ENCODE measurements around the gene ASMTL. TPM values are rescaled to one million over a fixed set of nuclear protein-coding genes. Genes with fewer than 3 reads are reported as not detected.

The ASMTL gene
- total and polyA plus RNA-seq, 2 of the 13 experiments (the other 11 are each of a cell fraction or from before 2014, with no cell fraction given), result 5.6 to 16.3 TPM

GRCh38 chrX:1453395-1453783, 680 bp upstream of the ASMTL start (continued):
- TF ChIP-seq SRSF4 (IDR thresholded peaks at IDR 0.05; ENCODE audit: low read depth, low read length, poor library complexity, severe bottlenecking) (no peak), HBP1 (CRISPR knock-in tag; IDR thresholded peaks at IDR 0.05; ENCODE audit: low read depth) (no peak), U2AF1 (optimal IDR thresholded peaks at IDR 0.05; ENCODE audit: low read depth, low read length) (no peak), POLR2AphosphoS5 (IDR thresholded peaks at IDR 0.05; ENCODE audit: low read depth, low read length) (peak; percentile 53; the same call in 1 of the 2 replicates), KLF12 (CRISPR knock-in tag; IDR thresholded peaks at IDR 0.05; ENCODE audit: borderline replicate concordance) (no peak), ZNF569 (CRISPR knock-in tag; IDR thresholded peaks at IDR 0.05; ENCODE audit: borderline replicate concordance) (no peak), KAT8 (CRISPR knock-in tag; IDR thresholded peaks at IDR 0.05) (no peak), ZNF296 (CRISPR knock-in tag; conservative IDR thresholded peaks at IDR 0.05) (no peak), ZNF253 (CRISPR knock-in tag; IDR thresholded peaks at IDR 0.05; ENCODE audit: borderline replicate concordance) (no peak), FOXM1 (CRISPR knock-in tag; IDR thresholded peaks at IDR 0.05) (no peak), ZBTB14 (CRISPR knock-in tag; IDR thresholded peaks at IDR 0.05) (no peak), RFX3 (CRISPR knock-in tag; IDR thresholded peaks at IDR 0.05) (no peak), SRSF1 (optimal IDR thresholded peaks at IDR 0.05; ENCODE audit: low read depth, low read length) (peak; percentile 80), FOXA1 (IDR thresholded peaks at IDR 0.05) (no peak), FOXA1 (CRISPR knock-in tag; IDR thresholded peaks at IDR 0.05) (no peak), SP2 (CRISPR knock-in tag; IDR thresholded peaks at IDR 0.05) (no peak), E2F2 (CRISPR knock-in tag; IDR thresholded peaks at IDR 0.05; ENCODE audit: borderline replicate concordance) (no peak), HNF4A (CRISPR knock-in tag; IDR thresholded peaks at IDR 0.05) (no peak), MTA1 (CRISPR knock-in tag; IDR thresholded peaks at IDR 0.05; ENCODE audit: borderline replicate concordance) (0 out of 2 replicates have a peak, but pooled peaks have one; percentile 10)
